Tibial nerve (tissue), 4 donors: Measurements from ENCODE around the gene ZBTB17. TPM values are rescaled to one million over a fixed set of nuclear protein-coding genes. Genes with fewer than 3 reads are reported as not detected.

Source experiments
- DNase-seq, 2 donors: peaks; one replicate each; pipeline ENCODE4 v3.0.0-alpha.2; 2019; ENCODE audit warnings: low spot score in 2 of 2
- H3K27ac ChIP-seq, 4 donors: fragments of 200-600 bp; sonication (generic) in 3 of 4; one replicate each; pipeline ENCODE4 v1.5.1; 2017 to 2019; ENCODE audit warnings: mild to moderate bottlenecking in 1 of 4
- H3K27me3 ChIP-seq, 2 donors: fragments of 200-600 bp; sonication (generic) in 1 of 2; one replicate each; pipeline versions ENCODE4 v1.5.1 to v1.6.0; 2017 to 2019
- H3K36me3 ChIP-seq, 3 donors: fragments of 200-600 bp; sonication (generic); one replicate each; pipeline ENCODE4 v1.5.1; 2018 to 2019
- H3K4me1 ChIP-seq, 4 donors: fragments of 200-600 bp; sonication (generic) in 3 of 4; one replicate each; pipeline ENCODE4 v1.5.1; 2017 to 2019
- H3K4me3 ChIP-seq, 4 donors: fragments of 200-600 bp; sonication (generic) in 3 of 4; one replicate each; pipeline ENCODE4 v1.5.1; 2017 to 2019; ENCODE audit warnings: mild to moderate bottlenecking in 1 of 4, moderate library complexity in 1 of 4
- H3K9me3 ChIP-seq, 4 donors: fragments of 200-600 bp; sonication (generic) in 3 of 4; one replicate each; pipeline ENCODE4 v1.5.1; 2017 to 2019
- EP300 ChIP-seq, 2 donors: sonication (generic); formaldehyde crosslinking; IDR thresholded peaks; one replicate each; pipeline ENCODE4 v1.6.1; 2017; ENCODE audit warnings: antibody characterized with exemption in 2 of 2, mild to moderate bottlenecking in 1 of 2
- POLR2A ChIP-seq, 2 donors: fragments of 450-650 bp; IDR thresholded peaks; one replicate each; pipeline ENCODE4 v1.6.1; 2017; ENCODE audit warnings: antibody characterized with exemption in 2 of 2, mild to moderate bottlenecking in 2 of 2, moderate library complexity in 2 of 2
- WGBS, 2 donors: methylation state at CpG; one replicate each; pipeline ENCODE4 v1.1.5; 2018; 5-methylcytosine and 5-hydroxymethylcytosine counted together
- total RNA-seq, 4 donors: library from RNA; depleted of rRNA; stranded (reverse); fragments of >200 nt; gene quantifications; one replicate each; pipeline ENCODE4 v1.1.0, GENCODE V29; 2016
- TF ChIP-seq, protein P1 (sequence below), 5 experiments: fragments of 200-600 bp in 3 of 5; fragments of 450-650 bp in 2 of 5; sonication (generic) in 3 of 5; IDR thresholded peaks; one replicate each; pipeline ENCODE4 v1.5.1; 2016 to 2019; ENCODE audit warnings: antibody characterized with exemption in 5 of 5, mild to moderate bottlenecking in 3 of 5, moderate library complexity in 2 of 5

Gene ZBTB17
- total RNA-seq, 4 donors from 2014 or later: 34.5 to 85.2 (median 52.4) TPM

DNA sequence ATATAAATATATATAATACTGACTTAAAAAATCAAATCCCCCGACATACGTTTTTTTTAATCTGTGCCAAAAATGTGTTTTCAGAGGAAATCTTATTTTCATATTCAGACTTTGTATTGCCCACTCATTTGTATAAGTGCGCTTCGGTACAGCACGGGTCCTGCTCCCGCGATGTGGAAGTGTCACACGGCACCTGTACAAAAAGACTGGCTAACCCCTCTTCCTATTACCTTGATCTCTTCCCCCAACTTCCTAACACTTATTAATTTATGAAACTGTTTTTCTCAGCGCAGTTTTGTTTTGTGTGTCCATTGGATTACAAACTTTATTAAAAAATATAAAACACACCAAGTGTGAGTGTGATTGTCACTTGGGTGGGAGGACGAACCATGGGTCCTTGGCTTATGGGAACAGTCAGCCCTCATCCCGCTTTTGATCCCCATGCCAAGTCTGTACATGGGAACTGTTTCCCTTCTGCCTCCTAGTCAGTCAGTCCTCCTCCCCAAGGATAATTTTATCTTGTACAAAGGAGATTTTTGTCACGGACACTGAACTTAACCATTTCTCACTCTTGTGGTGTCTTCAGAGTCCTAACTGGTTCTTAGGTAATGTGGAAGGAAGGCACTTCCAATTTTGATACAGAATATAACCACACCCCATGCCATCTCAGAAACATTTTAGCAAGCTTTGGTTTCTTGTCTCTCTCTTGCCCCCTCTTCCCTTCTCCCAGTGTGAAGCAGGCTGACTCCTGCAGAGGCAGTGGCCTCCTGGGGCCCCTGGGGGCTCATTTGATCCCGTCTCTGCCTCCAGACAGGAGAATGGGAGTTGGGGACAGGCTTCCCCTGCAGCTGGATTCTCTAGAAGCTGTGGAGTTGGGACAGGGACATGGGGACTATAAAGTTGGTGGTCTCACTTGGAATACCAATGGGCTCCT lies 35.5 kb downstream of the ZBTB17 start:
- Histone ChIP-seq H3K36me3 (peaks cover 0 to 100% (median 39%) of the 10 kb centered on the region in 3 donors), H3K27ac (peak overlapping the region in 1 of 4 donors; percentile 3), H3K9me3 (no peaks in the 10 kb centered on the region), H3K4me3 (no peak overlapping the region), H3K4me1 (peaks cover 0 to 13% (median 0%) of the 10 kb centered on the region in 4 donors), H3K27me3 (no peaks in the 10 kb centered on the region)
- DNase-seq: no peak
- 88 to 90% methylated on average over 13 of the region's 13 CpGs for WGBS, 2 donors
- TF ChIP-seq, protein P1, sequence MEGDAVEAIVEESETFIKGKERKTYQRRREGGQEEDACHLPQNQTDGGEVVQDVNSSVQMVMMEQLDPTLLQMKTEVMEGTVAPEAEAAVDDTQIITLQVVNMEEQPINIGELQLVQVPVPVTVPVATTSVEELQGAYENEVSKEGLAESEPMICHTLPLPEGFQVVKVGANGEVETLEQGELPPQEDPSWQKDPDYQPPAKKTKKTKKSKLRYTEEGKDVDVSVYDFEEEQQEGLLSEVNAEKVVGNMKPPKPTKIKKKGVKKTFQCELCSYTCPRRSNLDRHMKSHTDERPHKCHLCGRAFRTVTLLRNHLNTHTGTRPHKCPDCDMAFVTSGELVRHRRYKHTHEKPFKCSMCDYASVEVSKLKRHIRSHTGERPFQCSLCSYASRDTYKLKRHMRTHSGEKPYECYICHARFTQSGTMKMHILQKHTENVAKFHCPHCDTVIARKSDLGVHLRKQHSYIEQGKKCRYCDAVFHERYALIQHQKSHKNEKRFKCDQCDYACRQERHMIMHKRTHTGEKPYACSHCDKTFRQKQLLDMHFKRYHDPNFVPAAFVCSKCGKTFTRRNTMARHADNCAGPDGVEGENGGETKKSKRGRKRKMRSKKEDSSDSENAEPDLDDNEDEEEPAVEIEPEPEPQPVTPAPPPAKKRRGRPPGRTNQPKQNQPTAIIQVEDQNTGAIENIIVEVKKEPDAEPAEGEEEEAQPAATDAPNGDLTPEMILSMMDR (IDR thresholded peaks at IDR 0.05): no peak
- TF ChIP-seq POLR2A (IDR thresholded peaks at IDR 0.05) (no peak), EP300 (IDR thresholded peaks at IDR 0.05) (no peak)

DNA sequence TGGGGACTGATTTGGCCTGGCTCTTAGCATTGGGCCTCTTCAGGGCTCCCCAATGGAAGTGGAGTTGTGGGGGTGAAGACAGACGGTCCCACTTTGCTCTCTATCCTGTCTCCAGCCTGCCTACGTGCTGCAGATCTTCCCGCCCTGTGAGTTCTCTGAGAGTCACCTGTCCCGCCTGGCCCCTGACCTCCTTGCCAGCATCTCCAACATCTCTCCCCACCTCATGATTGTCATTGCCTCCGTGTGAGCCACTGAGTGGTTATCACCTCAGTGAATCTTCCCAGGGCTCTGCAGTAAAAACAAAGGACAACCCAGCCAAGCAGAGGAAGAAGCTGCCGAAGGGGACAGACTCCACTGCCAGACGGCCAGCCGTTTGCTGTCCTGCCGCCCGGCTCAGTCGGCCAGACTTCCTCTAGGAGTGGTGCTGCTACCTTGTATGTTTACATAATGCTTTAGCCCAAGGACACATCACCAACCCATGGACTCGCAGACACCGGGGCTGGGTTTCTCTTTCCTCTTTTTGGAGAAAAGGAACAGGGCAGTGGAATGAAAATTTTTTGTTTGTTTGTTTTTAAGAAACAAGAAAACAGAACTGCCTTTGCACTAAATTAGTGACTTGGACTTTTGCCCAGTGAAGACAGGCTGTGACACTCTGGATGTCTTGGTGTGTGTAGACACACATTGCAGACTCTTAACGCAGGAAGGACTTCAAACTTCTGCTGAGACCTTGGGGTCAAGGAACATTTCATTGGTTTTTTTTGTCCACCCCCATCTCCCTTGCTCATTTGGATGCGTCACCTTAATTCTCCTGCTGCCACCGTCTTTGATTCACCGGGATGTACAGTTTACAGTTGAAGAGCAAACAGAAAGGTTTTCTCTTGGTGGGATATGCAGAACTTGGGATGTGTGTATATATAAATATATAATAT lies 36.5 kb downstream of the ZBTB17 start:
- Histone ChIP-seq H3K4me3 (no peak overlapping the region), H3K4me1 (peaks cover 0 to 13% (median 0%) of the 10 kb centered on the region in 4 donors), H3K27ac (peak overlapping the region in 2 of 4 donors; percentile 49 to 54), H3K9me3 (no peaks in the 10 kb centered on the region), H3K27me3 (no peaks in the 10 kb centered on the region), H3K36me3 (peaks cover 0 to 100% (median 41%) of the 10 kb centered on the region in 3 donors)
- TF ChIP-seq, protein P1 (IDR thresholded peaks at IDR 0.05): no peak
- TF ChIP-seq EP300 (IDR thresholded peaks at IDR 0.05): peak in 1 of 2 donors; percentile 4
- DNase-seq: no peak
- WGBS, 2 donors: 59 to 60% methylated on average over 17 of the region's 17 CpGs

DNA sequence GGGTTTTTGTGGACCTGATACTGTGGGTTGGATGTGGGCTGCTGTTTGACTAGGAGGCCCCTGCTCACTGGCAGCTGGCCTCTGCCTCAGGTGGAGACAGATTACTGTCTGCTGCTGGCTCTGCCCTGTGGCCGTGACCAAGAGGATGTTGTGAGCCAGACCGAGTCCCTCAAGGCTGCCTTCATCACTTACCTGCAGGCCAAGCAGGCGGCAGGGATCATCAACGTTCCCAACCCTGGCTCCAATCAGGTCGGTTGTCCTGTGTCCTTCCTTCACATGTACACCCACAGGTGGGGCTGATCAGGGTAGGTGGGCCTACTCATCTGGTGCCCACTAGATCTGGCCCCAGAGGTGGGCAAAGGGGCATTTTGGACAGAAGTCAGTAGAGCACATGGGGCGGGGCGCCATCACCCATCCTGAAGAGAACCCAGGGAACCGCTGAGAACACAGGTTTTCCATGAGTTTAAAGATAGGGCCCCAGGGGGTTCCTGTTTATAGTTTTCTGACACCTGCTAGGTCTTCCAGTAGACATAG lies 37.2 kb downstream of the ZBTB17 start:
- peak overlapping the region in 2 of 4 donors; percentile 49 to 54 for H3K27ac ChIP-seq
- no peaks in the 10 kb centered on the region for H3K9me3 ChIP-seq
- TF ChIP-seq POLR2A (IDR thresholded peaks at IDR 0.05): no peak
- no peak for TF ChIP-seq EP300 (IDR thresholded peaks at IDR 0.05)
- TF ChIP-seq, protein P1 (IDR thresholded peaks at IDR 0.05): no peak
- no peak overlapping the region for H3K4me3 ChIP-seq
- peaks cover 0 to 13% (median 0%) of the 10 kb centered on the region in 4 donors for H3K4me1 ChIP-seq
- no peaks in the 10 kb centered on the region for H3K27me3 ChIP-seq
- DNase-seq: no peak
- peaks cover 0 to 100% (median 41%) of the 10 kb centered on the region in 3 donors for H3K36me3 ChIP-seq
- 87 to 92% methylated on average over 6 to 8 of the region's 8 CpGs for WGBS, 2 donors

DNA sequence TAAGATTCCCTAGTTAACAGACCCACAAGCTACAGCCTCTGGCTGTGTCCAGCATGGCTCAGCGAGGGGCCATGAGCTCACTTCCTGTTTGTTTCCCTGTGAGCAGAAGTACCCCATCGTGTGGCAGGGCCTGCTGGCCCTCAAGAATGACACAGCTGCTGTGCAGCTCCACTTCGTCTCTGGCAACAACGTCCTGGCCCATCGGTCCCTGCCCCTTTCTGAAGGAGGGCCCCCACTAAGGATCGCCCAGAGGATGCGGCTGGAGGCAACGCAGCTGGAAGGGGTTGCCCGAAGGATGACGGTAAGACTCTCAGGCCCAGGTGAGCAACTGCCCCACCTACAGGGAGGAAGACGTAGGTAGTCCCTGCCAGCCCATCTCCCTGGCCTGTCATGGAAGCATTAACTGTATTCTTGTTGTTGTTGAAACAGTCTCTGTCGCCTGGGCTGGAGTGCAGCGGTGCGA lies 38.2 kb downstream of the ZBTB17 start:
- Histone ChIP-seq H3K36me3 (peaks cover 0 to 100% (median 41%) of the 10 kb centered on the region in 3 donors), H3K27ac (peak overlapping the region in 2 of 4 donors; percentile 53 to 72), H3K4me1 (peaks cover 0 to 13% (median 0%) of the 10 kb centered on the region in 4 donors), H3K9me3 (no peaks in the 10 kb centered on the region), H3K27me3 (no peaks in the 10 kb centered on the region), H3K4me3 (no peak overlapping the region)
- DNase-seq: no peak
- TF ChIP-seq POLR2A (IDR thresholded peaks at IDR 0.05) (no peak), EP300 (IDR thresholded peaks at IDR 0.05) (no peak)
- TF ChIP-seq, protein P1 (IDR thresholded peaks at IDR 0.05): no peak
- WGBS, 2 donors: 71 to 80% methylated on average over 10 to 11 of the region's 14 CpGs
